Muscle layer of duodenum (tissue), 2 donors: ENCODE results near the gene SH3D21.
A peak's percentile ranks its signal among the peaks of the same experiment; 100 is the strongest.

Experiments
- H3K27ac ChIP-seq: one replicate; pipeline ENCODE4 v1.7.0; 2013; ENCODE audit warnings: mild to moderate bottlenecking, low read length
- H3K27me3 ChIP-seq: one replicate; pipeline ENCODE4 v1.7.0; 2013; ENCODE audit warnings: low read depth, mild to moderate bottlenecking, control low read depth, low read length
- H3K36me3 ChIP-seq, 2 donors: one replicate each; pipeline ENCODE4 v1.7.0; 2013; ENCODE audit warnings: low read length in 2 of 2, control low read depth in 1 of 2, mild to moderate bottlenecking in 1 of 2; ENCODE audit not compliant: insufficient read depth in 2 of 2, control insufficient read depth in 1 of 2
- H3K4me1 ChIP-seq, 2 donors: one replicate each; pipeline ENCODE4 v1.7.0; 2013; ENCODE audit warnings: low read length in 2 of 2, mild to moderate bottlenecking in 2 of 2, control low read depth in 1 of 2, moderate library complexity in 1 of 2; ENCODE audit not compliant: insufficient read depth in 2 of 2, control insufficient read depth in 1 of 2
- H3K4me3 ChIP-seq, 2 donors: one replicate each; pipeline ENCODE4 v1.7.0; 2013; ENCODE audit warnings: low read length in 2 of 2, low read depth in 1 of 2, mild to moderate bottlenecking in 1 of 2
- H3K9me3 ChIP-seq, 2 donors: one replicate each; pipeline ENCODE4 v1.7.0; 2013; ENCODE audit warnings: low read length in 2 of 2, control low read depth in 1 of 2, mild to moderate bottlenecking in 1 of 2; ENCODE audit not compliant: control insufficient read depth in 1 of 2
- donor health status: healthy.

Gene SH3D21

DNA sequence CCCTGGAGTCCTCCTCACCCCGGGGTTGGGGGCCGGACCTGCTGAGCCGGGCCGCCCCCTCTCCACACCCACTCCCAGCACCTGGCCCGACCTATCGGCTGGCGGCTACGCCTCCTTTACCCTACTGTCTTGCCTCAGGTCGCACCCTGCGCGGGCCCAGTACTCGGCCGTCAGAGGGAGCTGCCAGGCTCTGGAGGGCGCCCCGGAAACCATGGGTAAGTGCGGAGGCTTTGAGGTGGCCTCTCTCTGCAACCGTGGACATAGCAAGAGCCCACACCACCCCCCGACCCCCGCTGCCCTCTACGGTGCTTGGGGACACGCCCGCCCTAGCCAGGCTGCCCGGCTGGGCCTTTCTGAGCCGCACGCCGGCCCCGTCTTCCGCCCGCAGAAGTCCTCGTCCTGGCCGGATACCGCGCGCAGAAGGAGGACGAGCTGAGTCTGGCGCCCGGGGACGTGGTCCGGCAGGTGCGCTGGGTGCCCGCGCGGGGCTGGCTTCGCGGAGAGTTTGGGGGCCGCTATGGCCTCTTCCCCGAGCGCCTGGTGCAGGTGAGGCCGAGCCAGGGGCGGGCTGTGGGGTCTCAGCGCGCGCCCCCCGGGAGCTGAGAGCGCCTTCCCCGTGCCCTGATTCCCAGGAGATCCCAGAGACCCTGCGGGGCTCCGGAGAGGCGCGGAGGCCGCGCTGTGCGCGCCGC, at the start of gene SH3D21:
SH3D21 (plus strand) TSS at position 159 of the 692 bp plus-strand sequence; CDS start at position 212, 53 bp downstream.
- Histone ChIP-seq H3K27me3 (no peaks in the 10 kb centered on the region), H3K36me3 (peaks cover 25 to 30% of the 10 kb centered on the region in 2 donors), H3K4me1 (peaks cover 5 to 15% of the 10 kb centered on the region in 2 donors), H3K27ac (peak within 1 kb of the TSS; percentile 69), H3K4me3 (peak within 1 kb of the TSS; percentile 68 to 83), H3K9me3 (no peaks in the 10 kb centered on the region)

DNA sequence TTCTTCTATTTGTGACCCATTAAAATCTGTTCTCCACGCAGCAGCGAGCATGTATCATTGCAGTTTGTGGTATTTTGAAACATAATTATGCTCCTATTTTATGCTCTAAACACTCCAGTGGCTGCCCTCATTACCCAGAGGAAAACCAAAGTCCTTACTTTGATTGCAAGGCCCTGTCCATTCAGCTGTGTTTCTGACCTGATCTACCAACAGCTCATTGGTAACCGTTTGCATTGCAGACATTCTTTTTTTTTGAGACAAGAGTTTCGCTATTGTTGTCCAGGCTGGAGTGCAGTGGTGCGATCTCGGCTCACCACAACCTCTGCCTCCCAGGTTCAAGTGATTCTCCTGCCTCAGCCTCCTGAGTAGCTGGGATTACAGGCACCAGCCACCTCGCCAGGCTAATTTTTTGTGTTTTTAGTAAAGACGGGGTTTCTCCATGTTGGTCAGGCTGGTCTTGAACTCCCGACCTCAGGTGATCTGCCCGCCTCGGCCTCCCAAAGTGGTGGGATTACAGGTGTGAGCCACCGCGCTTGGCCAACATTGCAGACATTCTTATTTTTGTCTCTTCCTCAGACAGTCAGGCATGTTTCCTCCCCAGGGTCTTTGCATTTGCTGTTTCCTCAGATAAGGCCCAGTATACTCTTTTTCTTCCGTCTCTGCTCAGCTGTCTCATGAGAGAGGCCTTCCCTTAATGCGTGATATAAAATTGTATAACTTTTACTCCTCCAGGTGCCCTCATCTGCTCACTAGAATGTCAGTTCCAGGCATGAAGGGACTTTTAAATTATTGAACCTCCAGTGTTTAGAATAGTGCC, 49.4 kb upstream of the SH3D21 start:
- Histone ChIP-seq H3K4me3 (no peak overlapping the region), H3K27me3 (no peaks in the 10 kb centered on the region), H3K4me1 (peaks cover 0 to 34% of the 10 kb centered on the region in 2 donors), H3K9me3 (no peaks in the 10 kb centered on the region), H3K36me3 (peaks cover 11 to 23% of the 10 kb centered on the region in 2 donors), H3K27ac (no peak overlapping the region)

DNA sequence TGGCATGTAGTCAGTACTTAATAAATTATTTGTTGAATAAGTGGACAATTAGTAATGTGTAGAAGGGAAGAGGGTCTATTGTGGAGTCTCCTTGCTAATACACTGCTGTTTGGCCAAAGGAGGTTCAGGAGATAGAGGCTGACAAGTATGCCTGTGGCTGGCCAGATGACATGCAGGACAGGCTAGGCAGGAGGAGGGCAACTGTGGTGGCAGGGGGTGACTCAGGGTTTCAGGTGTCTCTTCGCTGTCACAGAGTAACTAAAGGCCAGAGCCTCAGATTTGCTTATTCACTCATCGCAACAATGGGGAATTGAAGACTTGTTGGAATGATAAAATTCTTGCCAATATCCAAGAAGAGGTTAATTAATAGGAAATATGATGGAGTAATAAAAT, 48.8 kb upstream of the SH3D21 start:
- no peak overlapping the region for H3K27ac ChIP-seq
- H3K9me3 ChIP-seq: no peaks in the 10 kb centered on the region
- no peaks in the 10 kb centered on the region for H3K27me3 ChIP-seq
- no peak overlapping the region for H3K4me3 ChIP-seq
- peaks cover 11 to 23% of the 10 kb centered on the region in 2 donors for H3K36me3 ChIP-seq
- peaks cover 0 to 28% of the 10 kb centered on the region in 2 donors for H3K4me1 ChIP-seq

DNA sequence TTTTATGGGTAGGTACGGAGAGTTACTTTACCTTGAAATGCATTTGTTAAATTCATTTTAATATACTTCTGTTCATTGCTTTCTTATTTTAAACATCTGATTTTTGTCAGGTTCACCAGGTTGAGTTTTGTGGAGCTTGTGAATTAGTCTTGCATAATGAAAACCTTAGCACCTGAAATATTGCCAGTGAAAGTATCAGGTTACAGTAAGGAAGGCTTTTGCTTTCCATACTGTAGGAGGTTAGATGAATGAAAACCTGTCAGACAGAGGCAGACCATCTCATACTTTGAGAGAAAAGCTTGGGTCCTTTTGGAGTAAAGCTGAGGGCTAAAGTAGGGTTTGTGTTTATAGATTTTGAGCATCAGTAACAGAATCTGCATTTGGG, 47.2 kb upstream of the SH3D21 start:
- Histone ChIP-seq H3K4me3 (no peak overlapping the region), H3K9me3 (no peaks in the 10 kb centered on the region), H3K27me3 (no peaks in the 10 kb centered on the region), H3K27ac (no peak overlapping the region), H3K4me1 (peaks cover 0 to 19% of the 10 kb centered on the region in 2 donors), H3K36me3 (peaks cover 11 to 24% of the 10 kb centered on the region in 2 donors)

DNA sequence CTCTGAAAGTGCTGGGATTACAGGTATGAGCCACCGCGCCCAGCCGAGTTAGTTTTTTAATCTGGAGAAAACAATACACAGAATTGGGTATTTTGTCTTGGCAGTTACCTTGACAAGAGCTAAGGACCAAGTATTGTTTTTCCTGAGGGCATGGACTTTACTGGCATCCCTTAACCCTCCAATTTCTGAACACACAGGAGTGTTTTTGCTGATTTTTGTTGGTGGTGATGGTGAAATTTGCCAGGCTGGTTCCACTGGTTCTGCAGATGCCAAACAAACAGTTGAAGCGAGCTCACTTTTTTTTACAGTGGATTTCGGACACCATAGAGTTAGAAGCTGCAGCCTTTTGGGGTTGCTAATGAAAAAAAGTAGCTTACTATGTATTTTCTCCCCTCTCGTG, 37.2 kb upstream of the SH3D21 start:
- H3K4me3 ChIP-seq: no peak overlapping the region
- no peak overlapping the region for H3K27ac ChIP-seq
- H3K27me3 ChIP-seq: no peaks in the 10 kb centered on the region
- peaks cover 8 to 11% of the 10 kb centered on the region in 2 donors for H3K36me3 ChIP-seq
- H3K9me3 ChIP-seq: no peaks in the 10 kb centered on the region
- peaks cover 0 to 19% of the 10 kb centered on the region in 2 donors for H3K4me1 ChIP-seq

DNA sequence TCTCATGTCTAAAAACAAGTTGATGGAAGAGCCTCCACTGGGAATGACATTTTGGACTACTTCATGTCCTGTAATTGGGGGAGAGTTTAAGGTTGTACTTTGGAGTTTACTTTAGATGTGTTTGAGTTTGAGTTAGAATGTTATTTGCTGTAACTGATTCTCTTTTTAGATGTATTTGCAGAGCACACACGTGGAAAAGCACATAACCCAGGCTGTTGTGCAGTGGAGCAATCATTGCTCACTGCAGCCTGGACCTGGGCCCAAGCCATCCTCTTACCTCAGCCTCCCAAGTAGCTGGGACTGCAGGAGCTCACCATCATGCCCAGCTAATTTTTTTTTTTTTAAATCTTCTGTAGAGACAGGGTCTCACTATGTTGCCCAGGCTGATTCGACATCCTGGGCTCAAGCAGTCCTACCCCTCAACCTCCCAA, 36.7 kb upstream of the SH3D21 start:
- Histone ChIP-seq H3K27me3 (no peaks in the 10 kb centered on the region), H3K4me3 (no peak overlapping the region), H3K36me3 (peaks cover 8% of the 10 kb centered on the region in 2 donors), H3K27ac (no peak overlapping the region), H3K4me1 (peaks cover 0 to 19% of the 10 kb centered on the region in 2 donors), H3K9me3 (no peaks in the 10 kb centered on the region)

DNA sequence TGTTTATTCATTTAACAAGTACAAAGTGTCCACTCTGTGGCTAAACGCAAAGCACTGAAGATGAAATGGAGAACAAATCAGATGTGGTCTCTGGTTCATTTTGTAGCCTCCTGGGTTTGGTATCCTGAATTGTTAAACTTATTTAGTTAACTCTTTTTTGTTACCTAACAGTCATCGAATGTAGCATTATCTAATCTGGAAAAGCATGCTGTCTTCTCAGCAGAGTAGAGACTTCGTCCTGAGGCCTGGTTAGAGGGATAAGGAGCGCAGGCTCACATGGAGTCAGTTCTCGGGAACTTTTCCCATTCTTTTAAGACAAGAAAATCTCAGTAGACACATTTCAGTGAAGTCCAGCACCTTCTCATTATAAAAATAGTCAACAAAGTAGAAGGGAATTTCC, 33.1 kb upstream of the SH3D21 start:
- H3K4me1 ChIP-seq: peaks cover 0 to 12% of the 10 kb centered on the region in 2 donors
- no peak overlapping the region for H3K4me3 ChIP-seq
- no peak overlapping the region for H3K27ac ChIP-seq

DNA sequence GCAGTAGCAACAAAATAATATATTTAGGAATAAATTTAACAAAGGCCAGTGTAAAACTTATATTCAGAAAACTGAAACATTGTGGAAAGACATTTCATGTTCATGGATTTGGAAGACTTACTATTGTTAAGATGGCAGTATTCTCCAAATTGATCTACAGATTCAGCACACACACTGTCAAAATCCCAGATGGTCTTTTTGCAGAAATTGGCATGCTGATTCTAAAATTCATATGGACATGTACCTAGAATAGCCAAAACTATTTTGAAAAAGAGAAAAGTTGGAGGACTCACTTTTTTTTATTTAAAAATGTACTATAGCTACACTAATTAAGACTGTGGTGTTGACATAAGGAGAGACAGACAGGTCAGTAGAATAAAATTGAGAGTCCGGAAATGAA, 32.0 kb upstream of the SH3D21 start:
- no peak overlapping the region for H3K27ac ChIP-seq
- peaks cover 3 to 11% of the 10 kb centered on the region in 2 donors for H3K4me1 ChIP-seq
- no peak overlapping the region for H3K4me3 ChIP-seq
- no peaks in the 10 kb centered on the region for H3K27me3 ChIP-seq
- peaks cover 0 to 12% of the 10 kb centered on the region in 2 donors for H3K36me3 ChIP-seq
- no peaks in the 10 kb centered on the region for H3K9me3 ChIP-seq

More for the DNA sequence above, 33.1 kb upstream of the SH3D21 start:
- Histone ChIP-seq H3K36me3 (peaks cover 4 to 12% of the 10 kb centered on the region in 2 donors), H3K27me3 (no peaks in the 10 kb centered on the region), H3K9me3 (no peaks in the 10 kb centered on the region)

DNA sequence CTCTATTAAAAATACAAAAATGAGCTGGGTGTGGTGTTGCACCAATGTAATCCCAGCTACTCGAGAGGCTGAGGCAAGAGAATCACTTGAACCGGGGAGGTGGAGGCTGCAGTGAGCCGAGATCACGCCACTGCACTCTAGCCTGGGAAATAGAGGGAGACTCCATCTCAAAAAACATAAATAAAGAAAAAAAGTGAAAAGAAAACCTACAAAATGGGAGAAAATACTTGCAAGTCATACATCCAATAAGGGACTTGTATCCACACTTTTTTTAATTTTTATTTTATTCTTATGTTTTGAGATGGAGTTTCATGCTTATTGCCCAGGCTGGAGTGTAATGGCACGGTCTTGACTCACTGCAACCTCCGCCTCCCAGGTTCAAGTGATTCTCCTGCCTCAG, 29.5 kb upstream of the SH3D21 start:
- no peaks in the 10 kb centered on the region for H3K27me3 ChIP-seq
- peaks cover 0 to 4% of the 10 kb centered on the region in 2 donors for H3K36me3 ChIP-seq
- no peak overlapping the region for H3K4me3 ChIP-seq
- no peaks in the 10 kb centered on the region for H3K9me3 ChIP-seq
- peaks cover 3 to 25% of the 10 kb centered on the region in 2 donors for H3K4me1 ChIP-seq
- no peak overlapping the region for H3K27ac ChIP-seq

DNA sequence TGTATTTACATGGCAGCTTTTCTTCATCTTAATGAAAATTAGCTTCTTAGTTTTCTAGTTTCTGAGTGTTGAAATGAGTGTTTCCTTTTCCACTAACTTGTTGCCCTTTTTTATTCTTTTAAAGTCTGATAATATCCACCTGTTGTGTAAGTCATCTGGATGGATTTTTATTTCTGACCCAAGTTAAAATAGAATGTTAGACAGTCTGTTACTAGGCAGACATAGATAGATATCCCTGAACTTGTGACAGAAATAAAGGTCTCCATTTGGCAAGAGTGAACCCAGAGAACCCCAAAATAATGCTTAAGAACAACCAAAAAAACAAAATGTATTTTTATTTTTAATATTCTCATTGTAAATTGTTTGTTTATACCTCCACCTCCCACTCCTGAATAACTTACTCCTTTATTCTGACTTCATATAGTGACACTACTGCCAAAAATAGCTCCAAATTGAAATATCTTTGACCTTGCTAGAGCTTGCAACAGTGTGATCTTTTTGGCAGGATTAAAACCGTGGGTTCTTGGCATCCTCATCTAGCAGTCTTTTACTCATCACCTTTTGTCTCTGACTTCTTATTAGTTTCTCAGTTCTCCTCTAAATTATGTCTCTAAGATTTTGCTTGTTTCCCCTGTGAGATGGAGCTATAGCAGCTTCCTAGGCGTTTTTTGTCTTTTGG, 26.9 kb upstream of the SH3D21 start:
- Histone ChIP-seq H3K27ac (peak overlapping the region; percentile 20), H3K4me3 (no peak overlapping the region), H3K36me3 (peaks cover 12 to 17% of the 10 kb centered on the region in 2 donors), H3K9me3 (no peaks in the 10 kb centered on the region), H3K27me3 (no peaks in the 10 kb centered on the region), H3K4me1 (peaks cover 3 to 38% of the 10 kb centered on the region in 2 donors)

DNA sequence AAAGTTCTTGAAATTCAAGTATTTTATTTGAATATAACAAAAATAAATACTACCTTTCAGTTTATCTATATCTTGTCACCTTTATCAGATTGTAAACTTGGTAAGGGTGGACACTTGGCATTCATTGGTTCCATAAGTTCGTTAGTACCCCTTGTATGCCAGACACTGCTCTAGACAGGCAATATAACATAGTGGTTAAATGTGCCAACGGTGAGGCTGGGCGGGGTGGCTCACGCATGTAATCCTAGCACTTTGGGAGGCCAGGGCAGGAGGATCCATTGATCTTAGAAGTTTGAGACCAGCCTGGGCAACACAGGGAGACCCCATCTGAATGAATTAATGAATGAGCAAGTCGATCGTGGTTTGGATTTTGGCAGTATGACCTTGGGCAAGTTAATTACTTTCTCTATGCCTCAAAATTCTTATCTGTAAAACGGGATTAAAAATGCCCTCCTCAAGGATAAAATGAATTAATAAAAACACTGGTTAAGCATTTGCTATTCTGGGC, 26.3 kb upstream of the SH3D21 start:
- Histone ChIP-seq H3K27ac (peak overlapping the region; percentile 3), H3K27me3 (no peaks in the 10 kb centered on the region), H3K4me1 (peaks cover 3 to 44% of the 10 kb centered on the region in 2 donors), H3K4me3 (no peak overlapping the region), H3K9me3 (no peaks in the 10 kb centered on the region), H3K36me3 (peaks cover 17 to 18% of the 10 kb centered on the region in 2 donors)
